ENCODE data around the gene CWC27.

CWC27 gene

GRCh38 chr5:64873441-64873840 is 104.7 kb downstream of the CWC27 start:
- no peak for TF ChIP-seq CTCF (IDR thresholded peaks at IDR 0.05; ENCODE audit: low read depth, low read length)
- no peak overlapping the region for H3K4me3 ChIP-seq (ENCODE audit: low read depth, low read length)

GRCh38 chr5:64874753-64875152 is 106.0 kb downstream of the CWC27 start:
- no peak overlapping the region for H3K4me3 ChIP-seq (ENCODE audit: low read depth, low read length)
- no peak for TF ChIP-seq CTCF (IDR thresholded peaks at IDR 0.05; ENCODE audit: low read depth, low read length)

GRCh38 chr5:64876203-64876602 is 107.5 kb downstream of the CWC27 start:
- no peak overlapping the region for H3K4me3 ChIP-seq (ENCODE audit: low read depth, low read length)
- no peak for TF ChIP-seq CTCF (IDR thresholded peaks at IDR 0.05; ENCODE audit: low read depth, low read length)

DNA sequence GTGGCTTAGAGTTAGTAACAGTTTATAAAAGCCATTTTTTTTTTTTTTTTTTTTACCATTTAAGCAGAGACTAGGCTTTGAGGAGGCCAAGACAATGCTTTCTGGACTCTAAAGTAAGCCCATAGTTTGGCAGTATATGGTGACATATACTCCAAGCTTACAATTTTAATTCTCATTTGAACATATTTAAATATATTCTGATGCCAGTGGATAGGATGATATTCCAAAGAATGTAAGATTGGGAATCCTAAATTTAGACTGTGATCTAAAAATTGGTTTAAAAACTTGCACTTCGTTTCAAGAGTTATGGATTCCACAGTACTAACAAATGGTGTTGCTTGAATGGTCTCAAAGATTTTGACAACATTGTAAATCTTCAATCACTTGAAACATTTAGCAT is 112.1 kb downstream of the CWC27 start:
- no peak overlapping the region for H3K4me3 ChIP-seq (ENCODE audit: low read depth, low read length)

GRCh38 chr5:64883912-64884311 is 115.2 kb downstream of the CWC27 start:
- no peak overlapping the region for H3K4me3 ChIP-seq (ENCODE audit: low read depth, low read length)
- TF ChIP-seq CTCF (IDR thresholded peaks at IDR 0.05; ENCODE audit: low read depth, low read length) = no peak

More for the DNA sequence above, 112.1 kb downstream of the CWC27 start:
- TF ChIP-seq CTCF (IDR thresholded peaks at IDR 0.05; ENCODE audit: low read depth, low read length) = no peak

DNA sequence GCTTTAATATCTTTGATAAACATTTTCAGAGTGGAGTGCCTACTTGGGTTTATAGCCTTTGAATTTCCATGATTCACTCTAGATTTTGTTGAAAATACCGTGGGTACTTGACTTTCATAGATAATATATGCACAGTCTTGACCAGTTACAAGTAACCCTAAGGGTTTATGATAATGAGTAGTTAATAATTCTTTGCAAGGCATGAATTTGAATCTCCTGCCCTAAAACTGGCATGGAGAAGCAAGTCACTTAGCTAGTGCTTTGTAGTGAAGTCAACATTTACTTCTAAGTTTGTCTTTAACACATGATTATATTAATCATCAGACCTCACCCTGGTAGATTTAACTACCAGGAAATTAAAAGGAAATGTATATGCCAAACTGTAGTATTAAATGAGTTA is 115.8 kb downstream of the CWC27 start:
- no peak overlapping the region for H3K4me3 ChIP-seq (ENCODE audit: low read depth, low read length)
- no peak for TF ChIP-seq CTCF (IDR thresholded peaks at IDR 0.05; ENCODE audit: low read depth, low read length)

DNA sequence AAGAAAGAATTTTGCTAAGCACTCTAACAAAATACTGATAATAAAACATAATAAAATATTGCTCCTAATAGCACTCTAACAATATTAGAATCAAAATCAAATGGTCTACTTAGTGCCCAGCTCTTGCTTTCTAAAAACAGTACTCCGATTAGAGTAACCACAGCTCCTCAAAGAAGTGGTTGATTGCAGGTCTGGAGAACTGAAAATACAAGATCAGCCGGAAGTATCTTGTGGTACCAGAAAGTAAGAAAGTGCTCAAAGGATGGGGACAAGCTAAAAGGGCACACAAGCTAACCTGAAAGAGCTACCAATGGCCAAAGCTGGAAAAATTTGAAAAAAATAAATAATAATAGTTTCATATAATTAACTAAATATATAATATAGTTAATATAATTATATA is 119.2 kb downstream of the CWC27 start:
- no peak for TF ChIP-seq CTCF (IDR thresholded peaks at IDR 0.05; ENCODE audit: low read depth, low read length)
- no peak overlapping the region for H3K4me3 ChIP-seq (ENCODE audit: low read depth, low read length)
